GM18526 (cell line): ENCODE measurements around the gene PTX3.

ENCODE experiments used
- POLR2A ChIP-seq: IDR thresholded peaks from 3 replicates; pipeline ENCODE4 v1.6.1; 2011; ENCODE audit not compliant: insufficient read length; ENCODE audit errors: extremely low read depth

PTX3 gene

GRCh38 chr3:157487339-157487738 lies 50.7 kb downstream of the PTX3 start:
- TF ChIP-seq POLR2A = no peak

DNA sequence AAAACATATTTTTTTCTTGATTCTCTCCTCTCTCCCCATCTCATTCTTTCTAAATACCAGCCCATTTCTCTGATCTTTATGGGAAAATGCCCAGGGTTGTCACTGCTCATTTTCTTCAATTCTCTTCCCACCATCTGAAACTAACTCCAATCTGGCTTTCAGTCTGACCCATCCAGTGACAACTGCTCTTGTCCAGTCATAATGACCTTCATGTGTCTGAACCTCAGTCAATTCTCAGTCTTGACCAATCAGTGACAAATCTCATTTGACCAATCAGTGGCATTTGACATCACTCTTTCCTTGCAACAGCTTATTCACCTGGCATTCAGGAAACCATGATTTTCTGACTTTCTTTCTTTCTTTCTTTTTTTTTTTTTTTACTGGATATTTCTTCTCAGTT lies 51.5 kb downstream of the PTX3 start:
- no peak for TF ChIP-seq POLR2A

DNA sequence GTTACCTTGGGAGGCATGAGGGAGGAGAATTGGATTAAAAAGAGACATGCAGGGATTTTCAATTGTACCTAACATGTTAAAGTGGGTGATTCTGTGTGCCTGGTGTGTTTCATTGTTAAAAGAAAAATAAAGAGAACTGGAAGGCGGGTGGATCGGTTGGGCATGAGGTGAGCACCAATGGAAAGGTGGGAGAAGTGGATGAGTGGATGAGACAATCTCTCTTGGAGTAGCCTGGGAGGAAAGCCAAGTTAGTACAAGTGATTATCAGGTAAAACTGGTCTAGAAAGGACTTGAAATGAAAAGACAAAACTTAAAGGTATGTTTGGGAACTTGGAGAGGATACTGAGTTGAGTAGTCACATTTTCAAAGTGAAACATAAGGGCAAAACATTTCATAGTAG lies 54.5 kb downstream of the PTX3 start:
- no peak for TF ChIP-seq POLR2A
